Measurements from ENCODE around the gene GTF2F2.

Gene GTF2F2, protein sequence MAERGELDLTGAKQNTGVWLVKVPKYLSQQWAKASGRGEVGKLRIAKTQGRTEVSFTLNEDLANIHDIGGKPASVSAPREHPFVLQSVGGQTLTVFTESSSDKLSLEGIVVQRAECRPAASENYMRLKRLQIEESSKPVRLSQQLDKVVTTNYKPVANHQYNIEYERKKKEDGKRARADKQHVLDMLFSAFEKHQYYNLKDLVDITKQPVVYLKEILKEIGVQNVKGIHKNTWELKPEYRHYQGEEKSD

DNA sequence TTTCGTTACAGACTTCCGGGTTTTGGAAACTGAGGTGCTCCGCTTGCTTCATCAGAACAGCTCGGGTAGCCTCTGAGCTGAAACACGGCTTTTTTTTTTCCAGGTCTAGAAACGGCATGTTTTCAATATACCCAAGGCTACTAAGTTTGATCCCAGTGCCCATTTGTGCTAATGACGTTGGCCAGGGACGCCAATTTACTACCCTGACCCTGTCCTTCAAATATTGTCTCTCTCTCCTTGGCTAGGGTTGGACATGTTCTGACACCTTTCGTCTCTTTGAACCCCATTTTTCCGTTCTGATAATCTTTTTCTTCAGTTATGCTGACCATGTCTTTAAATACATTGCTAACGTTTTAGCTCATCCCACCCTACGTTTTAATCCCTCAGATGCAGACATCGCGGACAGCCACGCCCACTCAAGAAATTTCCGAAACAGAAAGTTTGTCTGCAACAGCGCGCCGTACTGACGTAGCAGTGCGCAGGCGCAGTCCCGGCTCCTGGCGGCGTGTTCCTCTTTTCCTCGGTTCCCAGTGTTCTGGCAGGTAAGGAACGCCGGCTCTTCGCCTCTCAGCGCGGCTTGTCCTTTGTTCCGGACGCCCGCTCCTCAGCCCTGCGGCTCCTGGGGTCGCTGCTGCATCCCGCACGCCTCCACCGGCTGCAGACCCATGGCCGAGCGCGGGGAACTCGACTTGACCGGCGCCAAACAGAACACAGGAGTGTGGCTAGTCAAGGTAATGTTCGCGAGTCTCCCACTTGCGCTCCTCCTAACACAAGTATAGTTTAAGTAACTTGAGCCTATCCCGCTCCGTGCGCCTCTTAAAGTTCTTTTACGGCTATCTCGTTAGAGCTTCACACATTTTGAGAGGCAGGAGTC is at the start of gene GTF2F2:
TSS of gene GTF2F2 (plus strand) at position 520 of the 874 bp plus-strand sequence. CDS start at position 666, 146 bp downstream.
- peak; percentile 75 to 80 for DNase-seq

- DNase-seq: no peak
Observed at GRCh38 chr13:45073809-45074208, 46.5 kb upstream of the GTF2F2 start.

- DNase-seq: no peak
Observed at GRCh38 chr13:45074721-45075120, 45.6 kb upstream of the GTF2F2 start.

- no peak for DNase-seq
Observed at GRCh38 chr13:45078003-45078402, 42.3 kb upstream of the GTF2F2 start.

DNA sequence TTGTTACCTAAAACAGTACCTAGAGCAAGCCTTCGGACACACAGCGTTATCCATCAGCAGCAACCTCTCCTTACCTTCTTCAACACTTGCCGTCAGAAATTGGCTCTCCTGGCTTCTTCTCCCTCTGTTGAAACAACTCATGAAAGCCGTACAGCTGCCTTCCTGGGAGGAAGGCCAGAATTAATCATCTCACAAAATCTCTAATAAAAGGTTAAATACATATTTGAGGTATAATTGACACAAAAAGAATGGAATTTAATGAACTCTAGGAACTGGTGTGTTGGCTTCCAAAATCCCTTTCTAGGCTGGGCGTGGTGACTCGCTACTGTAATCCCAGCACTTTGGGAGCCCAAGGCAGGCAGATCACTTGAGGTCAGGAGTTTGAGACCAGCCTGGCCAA is 37.3 kb upstream of the GTF2F2 start:
- DNase-seq: no peak

GRCh38 chr13:45084515-45084914 is 35.8 kb upstream of the GTF2F2 start:
- no peak for DNase-seq

- no peak for DNase-seq
Observed at GRCh38 chr13:45086484-45086883, 33.8 kb upstream of the GTF2F2 start.

GRCh38 chr13:45092663-45093062 is 27.6 kb upstream of the GTF2F2 start:
- no peak for DNase-seq

- no peak for DNase-seq
Observed at GRCh38 chr13:45100573-45101262, 19.6 kb upstream of the GTF2F2 start.

DNA sequence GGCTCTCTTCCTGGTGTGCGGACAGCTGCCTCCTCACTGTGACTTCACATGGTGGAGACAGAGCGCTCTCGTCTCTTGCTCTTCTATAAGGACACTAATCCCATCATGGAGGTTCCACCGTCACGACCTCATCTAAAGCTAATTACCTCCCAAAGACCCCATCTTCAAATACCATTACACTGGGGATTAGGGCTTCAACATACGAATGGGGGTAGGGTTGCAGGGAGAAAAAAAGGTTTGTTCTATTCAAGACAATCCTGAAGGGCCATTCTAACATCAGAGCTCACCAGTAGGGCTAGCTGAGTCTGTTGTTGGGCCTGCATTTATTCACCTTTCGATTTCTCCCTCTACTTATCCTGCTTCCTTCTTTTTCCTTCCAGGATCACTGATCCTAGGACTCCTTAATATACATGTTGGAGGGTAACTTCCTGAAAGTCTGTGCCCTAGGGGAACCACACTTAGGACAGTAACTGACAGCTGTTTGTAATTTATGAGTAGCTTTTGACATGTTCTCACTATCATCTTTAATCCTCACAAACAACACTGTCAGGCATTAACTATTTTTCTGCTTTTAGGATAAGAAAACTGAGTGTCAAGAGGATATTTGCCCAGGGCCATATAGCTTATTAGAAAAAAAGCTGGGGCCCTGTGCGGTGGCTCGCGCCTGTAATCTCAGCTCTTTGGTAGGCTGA is 18.8 kb upstream of the GTF2F2 start:
- DNase-seq: no peak

DNA sequence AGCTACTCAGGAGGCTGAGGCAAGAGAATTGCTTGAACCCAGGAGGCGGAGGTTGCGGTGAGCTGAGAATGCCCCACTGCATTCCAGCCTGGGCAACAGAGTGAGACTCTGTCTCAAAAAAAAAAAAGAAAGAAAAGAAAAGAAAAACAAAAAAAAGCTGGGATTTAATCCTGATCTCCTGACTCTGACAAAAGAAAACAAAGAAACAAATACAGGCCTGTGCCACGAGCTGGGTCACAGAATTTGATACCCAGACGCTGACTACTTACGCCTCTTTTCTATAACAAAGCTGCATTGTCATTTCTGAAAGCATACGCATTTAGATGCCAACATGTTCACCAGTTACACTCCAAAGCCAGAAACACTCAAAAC is 18.2 kb upstream of the GTF2F2 start:
- DNase-seq: no peak

DNA sequence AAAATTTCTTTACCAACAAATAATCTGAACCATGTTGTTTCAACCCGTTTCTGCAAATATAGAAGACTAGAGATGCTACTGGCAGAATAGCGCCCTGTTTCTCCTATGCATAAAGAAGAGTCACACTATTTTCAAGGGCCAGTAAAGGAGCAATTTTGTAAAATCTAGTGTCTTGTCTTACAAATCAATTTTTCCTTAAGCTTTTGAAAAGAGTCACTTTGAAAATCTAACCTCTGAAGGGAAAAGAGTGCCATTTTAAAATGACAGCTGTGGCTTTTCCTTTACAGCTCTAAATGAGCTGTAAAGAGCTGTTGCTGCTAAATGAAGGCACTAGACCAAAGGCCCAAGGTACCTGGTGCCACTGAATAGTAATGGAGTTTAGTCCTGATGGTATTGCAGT is 16.9 kb upstream of the GTF2F2 start:
- DNase-seq: peak in 1 of 2 experiments; percentile 15

GRCh38 chr13:45104261-45104660 is 16.0 kb upstream of the GTF2F2 start:
- no peak for DNase-seq

- no peak for DNase-seq
Observed at GRCh38 chr13:45105895-45106294, 14.4 kb upstream of the GTF2F2 start.

GRCh38 chr13:45107539-45107938 is 12.8 kb upstream of the GTF2F2 start:
- no peak for DNase-seq

DNA sequence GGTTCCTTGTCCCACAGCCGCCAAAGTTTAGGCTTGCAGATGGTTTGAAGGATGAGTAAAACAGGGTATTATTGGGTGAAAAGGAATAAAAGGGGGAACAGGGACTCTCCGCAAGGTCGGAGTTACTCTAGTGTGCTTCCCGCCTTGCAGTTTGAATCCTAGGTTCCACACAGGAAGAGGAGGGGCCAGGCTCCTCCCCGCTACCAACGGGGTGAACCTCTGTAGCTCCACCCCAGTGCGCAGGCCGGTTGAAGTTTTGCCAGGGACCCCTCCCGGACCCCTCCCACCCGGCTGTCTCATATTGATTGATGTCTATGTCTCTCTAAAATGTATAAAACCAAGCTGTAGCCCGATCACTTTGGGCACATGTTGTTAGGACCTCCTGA is 11.6 kb upstream of the GTF2F2 start:
- no peak for DNase-seq

GRCh38 chr13:45109102-45109720 is 11.1 kb upstream of the GTF2F2 start:
- no peak for DNase-seq

DNA sequence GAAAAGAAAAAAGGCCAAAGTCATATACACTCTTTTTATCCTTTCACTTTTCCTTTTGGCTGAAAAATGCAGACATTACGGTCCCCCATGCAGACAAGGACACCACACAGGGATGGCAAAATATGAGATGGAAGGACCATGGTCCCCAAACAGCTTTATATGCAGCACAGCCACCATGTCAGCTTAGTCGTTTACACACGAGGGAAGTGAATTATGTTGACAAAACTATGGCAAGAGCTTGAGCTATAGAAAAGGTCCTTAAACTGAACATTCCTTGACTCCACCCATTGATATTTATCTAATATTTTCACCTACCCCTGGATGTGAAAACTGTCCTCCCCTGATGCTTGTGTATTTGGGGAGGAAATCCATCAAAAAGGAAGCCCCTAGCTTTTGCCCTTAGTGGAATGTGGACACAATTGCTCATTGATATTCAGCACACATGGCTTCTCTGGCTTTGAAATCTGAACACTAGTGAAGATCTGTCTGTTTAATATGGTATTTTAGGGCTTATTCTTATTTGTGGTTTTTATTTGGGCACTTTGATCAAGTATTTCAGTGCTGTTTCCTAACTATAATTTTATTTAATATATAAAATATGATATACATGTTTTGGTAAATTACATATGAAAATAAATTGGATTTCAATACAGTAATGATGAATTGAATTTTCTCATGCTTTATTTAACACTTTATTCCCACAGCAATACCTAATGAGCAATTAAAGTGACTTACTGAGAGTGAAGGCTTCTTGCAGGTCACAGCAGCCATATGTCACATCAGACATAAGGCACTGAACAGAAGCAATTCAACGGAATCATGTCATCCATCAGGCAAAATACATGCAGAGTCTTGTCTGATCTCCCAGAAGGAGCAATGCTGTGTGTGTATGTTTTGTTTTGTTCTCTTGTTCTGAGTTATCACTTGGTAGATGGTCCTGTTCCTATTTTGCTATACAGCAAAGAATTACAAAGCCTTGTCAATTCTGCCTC is 6.8 kb upstream of the GTF2F2 start:
- DNase-seq: no peak

- DNase-seq: no peak
Observed at GRCh38 chr13:45119469-45119990, 780 bp upstream of the GTF2F2 start.

- DNase-seq: no peak
Observed at GRCh38 chr13:45120967-45121831, 889 bp downstream of the GTF2F2 start.

Data from NCI-H187 (cell line).